CD14-positive monocyte (primary cell): ENCODE data around the gene ABCG1. TPM values are rescaled to one million over a fixed set of nuclear protein-coding genes. Genes with fewer than 3 reads are reported as not detected.

ENCODE experiments used
- DNase-seq, 3 donors: peaks; one replicate each; pipeline ENCODE4 v3.0.0-alpha.2; 2011 to 2022
- H2AFZ ChIP-seq: 2 replicates; pipeline ENCODE4 v1.6.0; 2012; ENCODE audit warnings: mild to moderate bottlenecking, low read depth, low read length, inconsistent platforms; ENCODE audit not compliant: insufficient read depth, poor library complexity, severe bottlenecking
- H3K27ac ChIP-seq, 2 donors: 1 replicate in 1 of 2; 2 replicates in 1 of 2; pipeline ENCODE4 v1.5.1; 2012 to 2013; ENCODE audit warnings: low read length in 2 of 2, control low read depth in 1 of 2, inconsistent platforms in 1 of 2, low read depth in 1 of 2, mild to moderate bottlenecking in 1 of 2
- H3K27me3 ChIP-seq, 2 donors: one replicate each; pipeline versions ENCODE4 v1.6.0 to v1.6.1; 2011 to 2013; ENCODE audit warnings: low read length in 2 of 2; ENCODE audit not compliant: control insufficient read depth in 2 of 2, insufficient read depth in 2 of 2
- H3K36me3 ChIP-seq, 2 donors: replicated peaks in 1 of 2; 1 replicate in 1 of 2; 2 replicates in 1 of 2; pipeline versions ENCODE4 v1.5.1 to v1.6.1; 2012 to 2013; ENCODE audit warnings: low read length in 2 of 2, control low read depth in 1 of 2, inconsistent platforms in 1 of 2, mild to moderate bottlenecking in 1 of 2; ENCODE audit not compliant: insufficient read depth in 2 of 2, control insufficient read depth in 1 of 2
- H3K4me1 ChIP-seq, 2 donors: 1 replicate in 1 of 2; 2 replicates in 1 of 2; pipeline versions ENCODE4 v1.5.1 to v1.6.1; 2012 to 2013; ENCODE audit warnings: low read length in 2 of 2, control low read depth in 1 of 2, inconsistent platforms in 1 of 2, mild to moderate bottlenecking in 1 of 2, moderate library complexity in 1 of 2; ENCODE audit not compliant: insufficient read depth in 2 of 2, control insufficient read depth in 1 of 2
- H3K4me2 ChIP-seq: replicated peaks from 2 replicates; pipeline ENCODE3; 2012; ENCODE audit warnings: low read length, moderate library complexity, mild to moderate bottlenecking; ENCODE audit not compliant: poor library complexity, severe bottlenecking; ENCODE audit errors: extremely low read depth
- H3K4me3 ChIP-seq, 3 experiments: fragments of 200-600 bp in 1 of 3; sonication (generic) in 1 of 3; replicated peaks in 1 of 3; 1 replicate in 2 of 3; 2 replicates in 1 of 3; pipeline ENCODE4 v1.5.1; 2011 to 2013; ENCODE audit warnings: low read length in 3 of 3, mild to moderate bottlenecking in 3 of 3, control low read depth in 2 of 3, low read depth in 2 of 3, inconsistent platforms in 1 of 3, moderate library complexity in 1 of 3
- H3K79me2 ChIP-seq: 2 replicates; pipeline ENCODE4 v1.6.0; 2012; ENCODE audit warnings: mild to moderate bottlenecking, control low read depth, inconsistent platforms, low read length, moderate library complexity; ENCODE audit not compliant: insufficient read depth
- H3K9ac ChIP-seq: 2 replicates; pipeline ENCODE4 v1.6.0; 2017; ENCODE audit warnings: low read length, mild to moderate bottlenecking; ENCODE audit not compliant: insufficient read depth, poor library complexity, severe bottlenecking
- H3K9me3 ChIP-seq, 2 donors: replicated peaks in 1 of 2; 1 replicate in 1 of 2; 2 replicates in 1 of 2; pipeline versions ENCODE4 v1.5.1 to v1.6.1; 2012 to 2013; ENCODE audit warnings: low read length in 2 of 2, control low read depth in 1 of 2; ENCODE audit not compliant: control insufficient read depth in 1 of 2, insufficient read depth in 1 of 2
- H4K20me1 ChIP-seq: 2 replicates; pipeline ENCODE4 v1.6.0; 2012; ENCODE audit warnings: mild to moderate bottlenecking, low read length, control low read depth, moderate library complexity; ENCODE audit not compliant: insufficient read depth
- H3K27ac Mint-ChIP-seq, 7 donors: one replicate each; pipeline ENCODE4 v1.8.0; 2020; ENCODE audit warnings: mild to moderate bottlenecking in 7 of 7, mixed read lengths in 7 of 7, moderate library complexity in 6 of 7, inconsistent platforms in 2 of 7
- H3K27me3 Mint-ChIP-seq, 3 donors: one replicate each; pipeline ENCODE4 v1.8.0; 2021 to 2022; ENCODE audit warnings: low read depth in 3 of 3, mild to moderate bottlenecking in 3 of 3, mixed read lengths in 3 of 3, moderate library complexity in 3 of 3, inconsistent platforms in 1 of 3
- H3K36me3 Mint-ChIP-seq, 2 donors: one replicate each; pipeline ENCODE4 v1.8.0; 2020; ENCODE audit warnings: mixed read lengths in 2 of 2, inconsistent platforms in 1 of 2, mild to moderate bottlenecking in 1 of 2
- H3K4me1 Mint-ChIP-seq: one replicate; pipeline ENCODE4 v1.8.0; 2020; ENCODE audit warnings: mild to moderate bottlenecking, mixed read lengths
- H3K4me3 Mint-ChIP-seq, 2 donors: one replicate each; pipeline ENCODE4 v1.8.0; 2020; ENCODE audit warnings: mild to moderate bottlenecking in 2 of 2, mixed read lengths in 2 of 2, moderate library complexity in 1 of 2
- H3K9me3 Mint-ChIP-seq, 7 donors: one replicate each; pipeline ENCODE4 v1.8.0; 2020 to 2022; ENCODE audit warnings: mixed read lengths in 7 of 7, mild to moderate bottlenecking in 6 of 7, moderate library complexity in 6 of 7, inconsistent platforms in 2 of 7
- WGBS: methylation state at CpG from one replicate; pipeline ENCODE4 v1.1.5; 2013; ENCODE audit warnings: missing lambda C conversion rate; ENCODE audit not compliant: insufficient coverage; 5-methylcytosine and 5-hydroxymethylcytosine counted together
- intact Hi-C, 2 donors: fragments of 100-400 bp; cut with micrococcal nuclease; formaldehyde crosslinking; loops; one replicate each; pipeline versions ENCODE4 v1.15.0 to v1.15.1; 2023
- polyA plus RNA-seq, 3 donors: library from polyadenylated mRNA; depleted of rRNA in 1 of 3; unstranded in 2 of 3; stranded (reverse) in 1 of 3; fragments of 300-500 nt in 2 of 3; fragments of >200 nt in 1 of 3; fragmentation: Illumina TruSeq in 2 of 3; gene quantifications; 1 replicate in 2 of 3; 2 replicates in 1 of 3; pipeline ENCODE4 v1.2.3, GENCODE V29; 2012 to 2021
- TF ChIP-seq, protein P1 (sequence below): fragments of 200-600 bp; IDR thresholded peaks from one replicate; pipeline ENCODE4 v1.8.0; 2022; ENCODE audit warnings: antibody characterized with exemption, mild to moderate bottlenecking

Gene ABCG1
- polyA plus RNA-seq, 3 donors: 3.0 to 5.2 (median 3.5) TPM

DNA sequence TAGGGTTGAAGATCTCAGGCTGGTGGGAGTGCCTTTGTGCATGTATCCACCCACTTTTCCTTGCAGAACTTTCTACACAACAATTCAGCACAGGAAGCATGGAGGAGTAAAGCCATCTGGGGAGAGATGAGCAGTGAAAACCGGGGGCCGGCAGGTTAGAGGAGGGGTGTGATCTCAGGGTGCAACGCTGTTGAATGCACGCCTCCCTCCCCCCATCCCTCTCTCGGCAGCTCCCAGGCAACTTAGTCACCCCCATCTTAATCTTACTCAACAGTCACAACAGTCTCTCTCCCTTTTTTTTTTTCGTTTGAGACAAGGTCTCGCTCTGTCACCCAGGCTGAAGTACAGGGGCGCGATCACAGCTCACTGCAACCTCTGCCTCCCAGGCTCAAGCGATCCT, 16.6 kb upstream of the ABCG1 start:
- intact Hi-C loops: no loop called here
- H3K4me3 Mint-ChIP-seq: peak overlapping the region in 1 of 2 donors; percentile 26
- no peaks in the 10 kb centered on the region for H3K36me3 Mint-ChIP-seq
- peaks cover 38% of the 10 kb centered on the region for H3K4me1 Mint-ChIP-seq
- TF ChIP-seq, protein P1, sequence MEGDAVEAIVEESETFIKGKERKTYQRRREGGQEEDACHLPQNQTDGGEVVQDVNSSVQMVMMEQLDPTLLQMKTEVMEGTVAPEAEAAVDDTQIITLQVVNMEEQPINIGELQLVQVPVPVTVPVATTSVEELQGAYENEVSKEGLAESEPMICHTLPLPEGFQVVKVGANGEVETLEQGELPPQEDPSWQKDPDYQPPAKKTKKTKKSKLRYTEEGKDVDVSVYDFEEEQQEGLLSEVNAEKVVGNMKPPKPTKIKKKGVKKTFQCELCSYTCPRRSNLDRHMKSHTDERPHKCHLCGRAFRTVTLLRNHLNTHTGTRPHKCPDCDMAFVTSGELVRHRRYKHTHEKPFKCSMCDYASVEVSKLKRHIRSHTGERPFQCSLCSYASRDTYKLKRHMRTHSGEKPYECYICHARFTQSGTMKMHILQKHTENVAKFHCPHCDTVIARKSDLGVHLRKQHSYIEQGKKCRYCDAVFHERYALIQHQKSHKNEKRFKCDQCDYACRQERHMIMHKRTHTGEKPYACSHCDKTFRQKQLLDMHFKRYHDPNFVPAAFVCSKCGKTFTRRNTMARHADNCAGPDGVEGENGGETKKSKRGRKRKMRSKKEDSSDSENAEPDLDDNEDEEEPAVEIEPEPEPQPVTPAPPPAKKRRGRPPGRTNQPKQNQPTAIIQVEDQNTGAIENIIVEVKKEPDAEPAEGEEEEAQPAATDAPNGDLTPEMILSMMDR: no peak
- 97% methylated on average over 5 of the region's 10 CpGs for WGBS
- no peaks in the 10 kb centered on the region for H3K27me3 ChIP-seq
- H3K4me1 ChIP-seq: peaks cover 22 to 29% of the 10 kb centered on the region in 2 donors
- no peak for DNase-seq
- peaks cover 0 to 3% (median 0%) of the 10 kb centered on the region in 7 donors for H3K9me3 Mint-ChIP-seq
- no peak overlapping the region for H3K9ac ChIP-seq
- H3K9me3 ChIP-seq: no peaks in the 10 kb centered on the region
- H4K20me1 ChIP-seq: no peaks in the 10 kb centered on the region
- H3K36me3 ChIP-seq: no peaks in the 10 kb centered on the region
- no peak overlapping the region for H3K27ac ChIP-seq
- no peak overlapping the region for H2AFZ ChIP-seq
- no peaks in the 10 kb centered on the region for H3K79me2 ChIP-seq
- peak overlapping the region in 1 of 7 donors; percentile 15 for H3K27ac Mint-ChIP-seq
- no peak overlapping the region for H3K4me2 ChIP-seq
- H3K4me3 ChIP-seq: no peak overlapping the region
- H3K27me3 Mint-ChIP-seq: peaks cover 0 to 1% (median 0%) of the 10 kb centered on the region in 3 donors

DNA sequence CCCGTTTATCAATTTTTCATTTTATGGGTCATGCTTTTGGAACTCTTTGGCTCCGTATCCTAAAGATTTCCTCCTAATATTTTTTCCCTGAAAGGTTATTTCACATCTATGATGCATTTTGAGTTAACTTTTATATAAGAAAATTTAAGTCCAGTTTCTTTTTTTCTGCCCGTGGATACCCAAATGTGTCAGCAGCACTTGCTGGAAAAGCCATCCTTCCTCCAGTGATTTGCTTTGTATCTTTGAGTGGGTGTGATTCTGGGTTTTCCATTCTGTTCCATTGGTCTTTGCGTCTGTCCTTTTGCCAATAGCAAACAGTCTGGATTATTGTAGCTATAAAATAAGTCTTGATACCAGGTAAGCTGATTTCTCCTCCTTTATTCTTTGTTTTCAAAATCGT, 15.6 kb upstream of the ABCG1 start:
- no peaks in the 10 kb centered on the region for H3K79me2 ChIP-seq
- no peak overlapping the region for H3K4me2 ChIP-seq
- H3K4me1 Mint-ChIP-seq: peaks cover 38% of the 10 kb centered on the region
- no peak overlapping the region for H3K27ac Mint-ChIP-seq
- H3K36me3 Mint-ChIP-seq: no peaks in the 10 kb centered on the region
- H2AFZ ChIP-seq: no peak overlapping the region
- H3K36me3 ChIP-seq: no peaks in the 10 kb centered on the region
- H3K27me3 Mint-ChIP-seq: peaks cover 0 to 1% (median 0%) of the 10 kb centered on the region in 3 donors
- H3K4me1 ChIP-seq: peaks cover 19 to 23% of the 10 kb centered on the region in 2 donors
- intact Hi-C loops: no loop called here
- no peak overlapping the region for H3K4me3 ChIP-seq
- peaks cover 0 to 3% (median 0%) of the 10 kb centered on the region in 7 donors for H3K9me3 Mint-ChIP-seq
- H3K4me3 Mint-ChIP-seq: no peak overlapping the region
- no peaks in the 10 kb centered on the region for H3K27me3 ChIP-seq
- no peak for DNase-seq
- H3K9ac ChIP-seq: no peak overlapping the region
- H4K20me1 ChIP-seq: no peaks in the 10 kb centered on the region
- TF ChIP-seq, protein P1: no peak
- H3K27ac ChIP-seq: no peak overlapping the region
- no peaks in the 10 kb centered on the region for H3K9me3 ChIP-seq
- WGBS: 100% methylated on average over 1 of the region's 5 CpGs
